Measurements from ENCODE around the gene ZNF436. TPM values are rescaled to one million over a fixed set of nuclear protein-coding genes. Genes with fewer than 3 reads are reported as not detected.

Gene ZNF436
- total and polyA plus RNA-seq, 9 of the 15 experiments (the other 6 are each of a cell fraction or from before 2014, with no cell fraction given): 2.1 to 11.3 (median 6.8) TPM

DNA sequence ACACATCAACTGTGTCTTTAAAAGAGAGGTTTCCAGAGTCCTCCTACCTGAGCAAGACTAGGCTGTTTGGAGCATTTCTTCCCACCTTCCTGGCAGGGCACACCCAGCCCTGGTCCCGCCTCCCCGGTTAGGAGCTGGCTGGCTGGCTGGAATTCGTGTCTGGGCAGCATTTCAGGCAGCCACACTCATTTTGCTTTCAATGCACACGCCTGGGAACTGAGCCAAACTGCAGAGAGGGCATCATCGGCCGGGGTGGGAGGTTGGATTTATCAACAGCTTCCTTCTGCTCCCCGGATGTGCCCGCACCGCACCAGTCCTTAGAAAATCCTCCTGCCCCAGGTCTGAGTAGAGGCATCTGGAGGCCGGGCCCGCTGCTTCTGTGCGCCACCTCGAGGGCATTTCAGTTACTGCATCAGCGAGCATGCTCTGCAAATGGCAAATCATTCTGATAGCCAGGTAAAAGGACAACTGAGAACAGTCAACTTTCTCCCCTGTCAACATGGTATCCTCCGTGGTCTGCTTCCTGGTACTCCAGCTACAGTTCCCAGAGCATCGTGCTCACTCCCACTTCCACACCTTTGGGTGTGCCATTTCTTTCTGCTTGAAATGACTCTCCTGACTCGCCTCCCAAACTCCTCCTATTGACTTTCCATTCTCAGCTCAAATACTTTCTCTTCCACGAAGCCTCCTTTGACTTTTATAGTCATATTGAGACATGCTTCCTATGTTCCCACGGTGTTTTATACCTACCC, 34.3 kb upstream of the ZNF436 start (continued):
- TF ChIP-seq, protein P1, sequence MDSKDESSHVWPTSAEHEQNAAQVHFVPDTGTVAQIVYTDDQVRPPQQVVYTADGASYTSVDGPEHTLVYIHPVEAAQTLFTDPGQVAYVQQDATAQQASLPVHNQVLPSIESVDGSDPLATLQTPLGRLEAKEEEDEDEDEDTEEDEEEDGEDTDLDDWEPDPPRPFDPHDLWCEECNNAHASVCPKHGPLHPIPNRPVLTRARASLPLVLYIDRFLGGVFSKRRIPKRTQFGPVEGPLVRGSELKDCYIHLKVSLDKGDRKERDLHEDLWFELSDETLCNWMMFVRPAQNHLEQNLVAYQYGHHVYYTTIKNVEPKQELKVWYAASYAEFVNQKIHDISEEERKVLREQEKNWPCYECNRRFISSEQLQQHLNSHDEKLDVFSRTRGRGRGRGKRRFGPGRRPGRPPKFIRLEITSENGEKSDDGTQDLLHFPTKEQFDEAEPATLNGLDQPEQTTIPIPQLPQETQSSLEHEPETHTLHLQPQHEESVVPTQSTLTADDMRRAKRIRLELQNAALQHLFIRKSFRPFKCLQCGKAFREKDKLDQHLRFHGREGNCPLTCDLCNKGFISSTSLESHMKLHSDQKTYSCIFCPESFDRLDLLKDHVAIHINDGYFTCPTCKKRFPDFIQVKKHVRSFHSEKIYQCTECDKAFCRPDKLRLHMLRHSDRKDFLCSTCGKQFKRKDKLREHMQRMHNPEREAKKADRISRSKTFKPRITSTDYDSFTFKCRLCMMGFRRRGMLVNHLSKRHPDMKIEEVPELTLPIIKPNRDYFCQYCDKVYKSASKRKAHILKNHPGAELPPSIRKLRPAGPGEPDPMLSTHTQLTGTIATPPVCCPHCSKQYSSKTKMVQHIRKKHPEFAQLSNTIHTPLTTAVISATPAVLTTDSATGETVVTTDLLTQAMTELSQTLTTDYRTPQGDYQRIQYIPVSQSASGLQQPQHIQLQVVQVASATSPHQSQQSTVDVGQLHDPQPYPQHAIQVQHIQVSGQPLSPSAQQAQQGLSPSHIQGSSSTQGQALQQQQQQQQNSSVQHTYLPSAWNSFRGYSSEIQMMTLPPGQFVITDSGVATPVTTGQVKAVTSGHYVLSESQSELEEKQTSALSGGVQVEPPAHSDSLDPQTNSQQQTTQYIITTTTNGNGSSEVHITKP (IDR thresholded peaks at IDR 0.05; ENCODE audit: partially characterized antibody): peak; percentile 86
- peak in 1 of 3 experiments; percentile 58 for TF ChIP-seq YY1 (IDR thresholded peaks at IDR 0.05; ENCODE audit: borderline replicate concordance in 1 of 3, control insufficient read depth in 1 of 3, extremely low read depth in 1 of 3, insufficient read depth in 3 of 3, insufficient read length in 1 of 3, insufficient replicate concordance in 2 of 3, low read depth in 1 of 3, low read length in 2 of 3)
- TF ChIP-seq CHAMP1 (IDR thresholded peaks at IDR 0.05): no peak
- TF ChIP-seq, protein P2, sequence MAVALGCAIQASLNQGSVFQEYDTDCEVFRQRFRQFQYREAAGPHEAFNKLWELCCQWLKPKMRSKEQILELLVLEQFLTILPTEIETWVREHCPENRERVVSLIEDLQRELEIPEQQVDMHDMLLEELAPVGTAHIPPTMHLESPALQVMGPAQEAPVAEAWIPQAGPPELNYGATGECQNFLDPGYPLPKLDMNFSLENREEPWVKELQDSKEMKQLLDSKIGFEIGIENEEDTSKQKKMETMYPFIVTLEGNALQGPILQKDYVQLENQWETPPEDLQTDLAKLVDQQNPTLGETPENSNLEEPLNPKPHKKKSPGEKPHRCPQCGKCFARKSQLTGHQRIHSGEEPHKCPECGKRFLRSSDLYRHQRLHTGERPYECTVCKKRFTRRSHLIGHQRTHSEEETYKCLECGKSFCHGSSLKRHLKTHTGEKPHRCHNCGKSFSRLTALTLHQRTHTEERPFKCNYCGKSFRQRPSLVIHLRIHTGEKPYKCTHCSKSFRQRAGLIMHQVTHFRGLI (CRISPR knock-in tag; IDR thresholded peaks at IDR 0.05): no peak
- TF ChIP-seq, protein P3, sequence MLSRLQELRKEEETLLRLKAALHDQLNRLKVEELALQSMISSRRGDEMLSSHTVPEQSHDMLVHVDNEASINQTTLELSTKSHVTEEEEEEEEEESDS (CRISPR knock-in tag; IDR thresholded peaks at IDR 0.05): no peak
- TF ChIP-seq XRCC4 (IDR thresholded peaks at IDR 0.05; ENCODE audit: extremely low read depth, insufficient read depth, insufficient read length): no peak
- TF ChIP-seq HMGN3 (IDR thresholded peaks at IDR 0.05; ENCODE audit: borderline replicate concordance, extremely low read depth, insufficient read length, low read depth, low read length): no peak
- no peak for TF ChIP-seq PHB2 (IDR thresholded peaks at IDR 0.05; ENCODE audit: low read depth)
- 0 out of 2 replicates have a peak, but pooled peaks have one; percentile 35 for TF ChIP-seq ZNF766 (CRISPR knock-in tag; conservative IDR thresholded peaks at IDR 0.05)
- peak; percentile 75; the same call in 1 of the 2 replicates for TF ChIP-seq ZBTB43 (CRISPR knock-in tag; IDR thresholded peaks at IDR 0.05)
- TF ChIP-seq E2F3 (CRISPR knock-in tag; IDR thresholded peaks at IDR 0.05): no peak
- TF ChIP-seq ZNF76 (CRISPR knock-in tag; IDR thresholded peaks at IDR 0.05; ENCODE audit: borderline replicate concordance): no peak
- TF ChIP-seq TARDBP (IDR thresholded peaks at IDR 0.05): peak; percentile 44; the same call in 1 of the 2 replicates
- no peak for TF ChIP-seq ZFPM2 (CRISPR knock-in tag; IDR thresholded peaks at IDR 0.05)
- TF ChIP-seq ZNF197 (CRISPR knock-in tag; IDR thresholded peaks at IDR 0.05; ENCODE audit: low read depth): peak; percentile 48; the same call in 1 of the 2 replicates
- peak in 1 of 2 experiments; percentile 75; a peak in 2 of 4 replicates for TF ChIP-seq TEAD1 (CRISPR knock-in tag; IDR thresholded peaks at IDR 0.05)
- 0 out of 2 replicates have a peak, but pooled peaks have one; percentile 18 for TF ChIP-seq DIDO1 (tag; IDR thresholded peaks at IDR 0.05; ENCODE audit: low read depth)
